Breast epithelium (tissue), 3 donors: ENCODE data around the gene CCDC71L.

Source experiments
- POLR2A ChIP-seq: fragments of 450-650 bp; IDR thresholded peaks from one replicate; pipeline ENCODE4 v1.6.1; 2016; ENCODE audit warnings: antibody characterized with exemption, mild to moderate bottlenecking, moderate library complexity
- TF ChIP-seq, protein P1 (sequence below), 3 donors: fragments of 450-650 bp; IDR thresholded peaks; one replicate each; pipeline ENCODE4 v1.5.1; 2016 to 2017; ENCODE audit warnings: antibody characterized with exemption in 3 of 3, mild to moderate bottlenecking in 3 of 3, moderate library complexity in 3 of 3

DNA sequence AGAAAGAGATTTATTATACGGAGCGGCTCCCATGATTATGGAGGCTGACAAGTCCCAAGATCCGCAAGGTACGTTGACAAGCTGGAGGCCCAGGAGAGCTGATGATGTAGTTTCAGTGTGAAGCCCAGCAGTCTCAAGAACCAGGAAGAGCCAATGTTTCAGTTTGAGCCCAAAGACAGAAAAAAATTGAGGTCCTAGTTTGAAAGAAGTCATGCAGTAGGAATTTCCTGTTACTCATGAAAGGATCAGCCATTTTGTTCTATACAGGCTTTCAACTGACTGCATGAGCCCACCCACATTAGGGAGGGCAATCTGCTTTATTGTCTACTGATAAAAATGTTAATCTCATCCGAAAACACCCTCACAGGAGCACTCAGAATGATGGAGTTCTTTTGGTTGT, 51.5 kb downstream of the CCDC71L start:
- TF ChIP-seq, protein P1, sequence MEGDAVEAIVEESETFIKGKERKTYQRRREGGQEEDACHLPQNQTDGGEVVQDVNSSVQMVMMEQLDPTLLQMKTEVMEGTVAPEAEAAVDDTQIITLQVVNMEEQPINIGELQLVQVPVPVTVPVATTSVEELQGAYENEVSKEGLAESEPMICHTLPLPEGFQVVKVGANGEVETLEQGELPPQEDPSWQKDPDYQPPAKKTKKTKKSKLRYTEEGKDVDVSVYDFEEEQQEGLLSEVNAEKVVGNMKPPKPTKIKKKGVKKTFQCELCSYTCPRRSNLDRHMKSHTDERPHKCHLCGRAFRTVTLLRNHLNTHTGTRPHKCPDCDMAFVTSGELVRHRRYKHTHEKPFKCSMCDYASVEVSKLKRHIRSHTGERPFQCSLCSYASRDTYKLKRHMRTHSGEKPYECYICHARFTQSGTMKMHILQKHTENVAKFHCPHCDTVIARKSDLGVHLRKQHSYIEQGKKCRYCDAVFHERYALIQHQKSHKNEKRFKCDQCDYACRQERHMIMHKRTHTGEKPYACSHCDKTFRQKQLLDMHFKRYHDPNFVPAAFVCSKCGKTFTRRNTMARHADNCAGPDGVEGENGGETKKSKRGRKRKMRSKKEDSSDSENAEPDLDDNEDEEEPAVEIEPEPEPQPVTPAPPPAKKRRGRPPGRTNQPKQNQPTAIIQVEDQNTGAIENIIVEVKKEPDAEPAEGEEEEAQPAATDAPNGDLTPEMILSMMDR (IDR thresholded peaks at IDR 0.05): no peak
- TF ChIP-seq POLR2A: no peak
